Neuronal stem cell (in vitro differentiated cells): Measurements from ENCODE around the gene VOPP1.

Experiments used
- DNase-seq: peaks from one replicate; pipeline ENCODE4 v3.0.0-alpha.2; 2013; ENCODE audit warnings: low spot score
- H2AFZ ChIP-seq: one replicate; pipeline ENCODE4 v1.6.1; 2013; ENCODE audit warnings: mild to moderate bottlenecking, low read length, inconsistent platforms
- H2AK5ac ChIP-seq: 2 replicates; pipeline ENCODE4 v1.6.1; 2013; ENCODE audit warnings: low read depth, mild to moderate bottlenecking, inconsistent platforms, low read length, moderate library complexity, mixed read lengths
- H2BK120ac ChIP-seq: 2 replicates; pipeline ENCODE4 v1.6.1; 2013; ENCODE audit warnings: low read depth, mild to moderate bottlenecking, inconsistent platforms, low read length, moderate library complexity, mixed read lengths
- H2BK12ac ChIP-seq: one replicate; pipeline ENCODE4 v1.6.1; 2013; ENCODE audit warnings: low read length, inconsistent platforms
- H2BK15ac ChIP-seq: 2 replicates; pipeline ENCODE4 v1.6.1; 2013; ENCODE audit warnings: mild to moderate bottlenecking, low read length, inconsistent platforms, mixed read lengths
- H2BK5ac ChIP-seq: one replicate; pipeline ENCODE4 v1.6.1; 2013; ENCODE audit warnings: inconsistent platforms, mild to moderate bottlenecking, low read length, moderate library complexity
- H3K14ac ChIP-seq: one replicate; pipeline ENCODE4 v1.6.1; 2013; ENCODE audit warnings: low read length, inconsistent platforms
- H3K18ac ChIP-seq: 2 replicates; pipeline ENCODE4 v1.6.1; 2013; ENCODE audit warnings: low read length, inconsistent platforms
- H3K23ac ChIP-seq: 2 replicates; pipeline ENCODE4 v1.6.1; 2013; ENCODE audit warnings: low read depth, mild to moderate bottlenecking, mixed read lengths, low read length, inconsistent platforms; ENCODE audit not compliant: poor library complexity
- H3K27ac ChIP-seq: replicated peaks from 3 replicates; pipeline ENCODE4 v1.5.1; 2013; ENCODE audit warnings: low read length, inconsistent platforms
- H3K27me3 ChIP-seq, 3 experiments: 2 replicates each; pipeline ENCODE4 v1.6.1; 2013; ENCODE audit warnings: low read length in 3 of 3, mild to moderate bottlenecking in 2 of 3, inconsistent platforms in 1 of 3, low read depth in 1 of 3, mixed read lengths in 1 of 3, moderate library complexity in 1 of 3; ENCODE audit not compliant: control insufficient read depth in 3 of 3, insufficient read depth in 3 of 3
- H3K36me3 ChIP-seq, 2 donors: replicated peaks in 1 of 2; 2 replicates each; pipeline ENCODE4 v1.6.1; 2013; ENCODE audit warnings: low read length in 2 of 2; ENCODE audit not compliant: control insufficient read depth in 2 of 2, insufficient read depth in 2 of 2
- H3K4ac ChIP-seq: 2 replicates; pipeline ENCODE4 v1.6.1; 2013; ENCODE audit warnings: inconsistent platforms, mild to moderate bottlenecking, low read length, moderate library complexity
- H3K4me1 ChIP-seq, 2 donors: 1 replicate in 1 of 2; 2 replicates in 1 of 2; pipeline ENCODE4 v1.6.1; 2013; ENCODE audit warnings: low read length in 2 of 2, low read depth in 1 of 2; ENCODE audit not compliant: control insufficient read depth in 2 of 2, insufficient read depth in 1 of 2
- H3K4me2 ChIP-seq: one replicate; pipeline ENCODE4 v1.6.1; 2013; ENCODE audit warnings: mild to moderate bottlenecking, low read length, inconsistent platforms; ENCODE audit not compliant: insufficient read depth, poor library complexity, severe bottlenecking
- H3K4me3 ChIP-seq, 2 donors: 2 replicates each; pipeline ENCODE4 v1.5.1; 2013; ENCODE audit warnings: low read length in 2 of 2, mild to moderate bottlenecking in 2 of 2, inconsistent platforms in 1 of 2, moderate library complexity in 1 of 2
- H3K79me1 ChIP-seq: one replicate; pipeline ENCODE4 v1.6.1; 2013; ENCODE audit warnings: low read depth, mild to moderate bottlenecking, inconsistent platforms, low read length, moderate library complexity
- H3K9ac ChIP-seq: one replicate; pipeline ENCODE4 v1.6.1; 2013; ENCODE audit warnings: mild to moderate bottlenecking, low read depth, low read length, inconsistent platforms; ENCODE audit not compliant: poor library complexity
- H3K9me3 ChIP-seq, 2 donors: replicated peaks in 1 of 2; 2 replicates each; pipeline versions ENCODE3 to v1.6.1; 2013; ENCODE audit warnings: low read length in 2 of 2, mild to moderate bottlenecking in 2 of 2, inconsistent platforms in 1 of 2, low read depth in 1 of 2, mixed read lengths in 1 of 2, moderate library complexity in 1 of 2; ENCODE audit not compliant: control insufficient read depth in 2 of 2, insufficient read depth in 1 of 2
- H4K8ac ChIP-seq: one replicate; pipeline ENCODE4 v1.6.1; 2013; ENCODE audit warnings: low read depth, mild to moderate bottlenecking, inconsistent platforms, low read length, moderate library complexity
- H4K91ac ChIP-seq: one replicate; pipeline ENCODE4 v1.6.1; 2013; ENCODE audit warnings: low read length, low read depth, mild to moderate bottlenecking, inconsistent platforms; ENCODE audit not compliant: poor library complexity
- WGBS, 2 donors: extraction: QIAGEN DNeasy Blood & Tissue Kit; methylation state at CpG; one replicate each; pipeline ENCODE4 v1.1.7; 2013; ENCODE audit warnings: missing lambda C conversion rate in 2 of 2, mixed read lengths in 1 of 2; ENCODE audit not compliant: insufficient read length in 2 of 2, insufficient replicate concordance in 1 of 2; ENCODE audit errors: extremely low coverage in 2 of 2; 5-methylcytosine and 5-hydroxymethylcytosine counted together

Gene VOPP1

DNA sequence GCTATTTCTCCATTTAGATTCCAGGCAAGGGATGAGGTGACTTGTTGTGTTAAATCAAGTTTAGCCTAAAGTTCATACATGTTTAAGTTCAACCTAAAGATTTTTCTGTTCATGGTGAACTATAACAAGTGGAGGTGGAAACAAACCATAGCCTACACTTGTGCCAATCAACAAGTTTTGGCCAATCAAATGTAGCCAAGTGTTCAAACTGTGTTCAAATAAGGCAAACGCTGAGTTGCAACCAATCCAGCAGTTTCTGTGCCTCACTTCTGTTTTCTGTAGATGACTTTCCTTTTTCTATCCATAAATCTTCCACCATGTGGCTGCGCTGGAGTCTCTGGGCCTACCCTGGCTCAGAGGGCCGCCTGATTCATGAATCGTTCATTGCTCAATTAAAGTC lies 4.5 kb upstream of the VOPP1 start:
- Histone ChIP-seq H3K27ac (no peak overlapping the region), H2AFZ (no peak overlapping the region), H2BK5ac (no peak overlapping the region), H3K18ac (no peak overlapping the region), H3K36me3 (no peaks in the 10 kb centered on the region), H3K4ac (no peak overlapping the region), H3K4me2 (no peak overlapping the region), H3K4me3 (no peak overlapping the region), H3K4me1 (peaks cover 4 to 16% of the 10 kb centered on the region in 2 donors), H2BK15ac (no peak overlapping the region), H3K23ac (no peak overlapping the region), H2BK120ac (no peak overlapping the region), H2AK5ac (no peak overlapping the region), H3K9me3 (no peaks in the 10 kb centered on the region), H3K27me3 (peaks cover 2 to 18% (median 17%) of the 10 kb centered on the region in 3 experiments), H3K14ac (no peak overlapping the region), H2BK12ac (no peak overlapping the region), H3K9ac (no peak overlapping the region), H4K8ac (no peak overlapping the region), H4K91ac (no peak overlapping the region), H3K79me1 (no peaks in the 10 kb centered on the region)
- DNase-seq, result no peak
- no CpG with 5 or more reads among the region's 4 CpGs for WGBS, 2 donors

- H2BK12ac ChIP-seq, result no peak overlapping the region
Measured at GRCh38 chr7:55575733-55576132, 3.4 kb upstream of the VOPP1 start.

DNA sequence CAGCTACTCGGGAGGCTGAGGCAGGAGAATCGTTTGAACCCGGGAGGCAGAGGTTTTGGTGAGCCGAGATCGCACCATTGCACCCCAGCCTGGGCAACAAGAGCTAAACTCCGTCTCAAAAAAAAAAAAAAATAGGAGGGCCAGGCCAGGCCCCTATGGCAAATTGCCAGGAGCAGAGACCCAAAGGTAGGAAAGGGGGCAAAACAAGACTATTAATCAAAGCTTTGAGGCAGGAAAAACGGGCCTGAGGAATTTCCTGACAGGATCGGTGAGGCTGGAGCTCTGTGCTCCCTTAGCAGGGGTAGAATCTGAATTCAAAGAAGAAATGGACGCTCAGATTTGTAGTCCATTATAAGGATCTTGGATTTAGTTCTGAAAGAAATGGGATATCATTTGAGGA lies 2.8 kb upstream of the VOPP1 start:
- H2BK15ac ChIP-seq, result no peak overlapping the region
- H3K23ac ChIP-seq, result no peak overlapping the region
- no peaks in the 10 kb centered on the region for H3K79me1 ChIP-seq
- H2BK12ac ChIP-seq, result no peak overlapping the region
- H3K4me2 ChIP-seq, result no peak overlapping the region
- H3K18ac ChIP-seq, result no peak overlapping the region
- H3K4ac ChIP-seq, result no peak overlapping the region
- peaks cover 4 to 16% of the 10 kb centered on the region in 2 donors for H3K4me1 ChIP-seq
- no peak overlapping the region for H3K27ac ChIP-seq
- no peak overlapping the region for H4K8ac ChIP-seq
- no peak overlapping the region for H2BK120ac ChIP-seq
- no peak for DNase-seq
- no peak overlapping the region for H3K4me3 ChIP-seq
- no peaks in the 10 kb centered on the region for H3K9me3 ChIP-seq
- H2BK5ac ChIP-seq, result no peak overlapping the region
- no peak overlapping the region for H2AFZ ChIP-seq
- no peak overlapping the region for H2AK5ac ChIP-seq
- H3K27me3 ChIP-seq, result peaks cover 2 to 18% (median 17%) of the 10 kb centered on the region in 3 experiments
- no peak overlapping the region for H4K91ac ChIP-seq
- no peak overlapping the region for H3K9ac ChIP-seq
- WGBS, 2 donors, result no CpG with 5 or more reads among the region's 9 CpGs
- no peak overlapping the region for H3K14ac ChIP-seq
- no peaks in the 10 kb centered on the region for H3K36me3 ChIP-seq

More at GRCh38 chr7:55575733-55576132, 3.4 kb upstream of the VOPP1 start:
- Histone ChIP-seq H3K18ac (no peak overlapping the region), H3K27ac (no peak overlapping the region), H4K8ac (no peak overlapping the region), H3K79me1 (no peaks in the 10 kb centered on the region), H3K4me1 (peaks cover 4 to 16% of the 10 kb centered on the region in 2 donors), H2AK5ac (no peak overlapping the region), H2BK15ac (no peak overlapping the region), H3K23ac (no peak overlapping the region), H3K27me3 (peaks cover 2 to 18% (median 17%) of the 10 kb centered on the region in 3 experiments), H3K4me3 (no peak overlapping the region), H3K9ac (no peak overlapping the region), H3K36me3 (no peaks in the 10 kb centered on the region), H3K4me2 (no peak overlapping the region), H4K91ac (no peak overlapping the region), H3K4ac (no peak overlapping the region), H3K14ac (no peak overlapping the region), H3K9me3 (no peaks in the 10 kb centered on the region), H2AFZ (no peak overlapping the region), H2BK5ac (no peak overlapping the region), H2BK120ac (no peak overlapping the region)
- no peak for DNase-seq
- no CpG with 5 or more reads among the region's 4 CpGs for WGBS, 2 donors

DNA sequence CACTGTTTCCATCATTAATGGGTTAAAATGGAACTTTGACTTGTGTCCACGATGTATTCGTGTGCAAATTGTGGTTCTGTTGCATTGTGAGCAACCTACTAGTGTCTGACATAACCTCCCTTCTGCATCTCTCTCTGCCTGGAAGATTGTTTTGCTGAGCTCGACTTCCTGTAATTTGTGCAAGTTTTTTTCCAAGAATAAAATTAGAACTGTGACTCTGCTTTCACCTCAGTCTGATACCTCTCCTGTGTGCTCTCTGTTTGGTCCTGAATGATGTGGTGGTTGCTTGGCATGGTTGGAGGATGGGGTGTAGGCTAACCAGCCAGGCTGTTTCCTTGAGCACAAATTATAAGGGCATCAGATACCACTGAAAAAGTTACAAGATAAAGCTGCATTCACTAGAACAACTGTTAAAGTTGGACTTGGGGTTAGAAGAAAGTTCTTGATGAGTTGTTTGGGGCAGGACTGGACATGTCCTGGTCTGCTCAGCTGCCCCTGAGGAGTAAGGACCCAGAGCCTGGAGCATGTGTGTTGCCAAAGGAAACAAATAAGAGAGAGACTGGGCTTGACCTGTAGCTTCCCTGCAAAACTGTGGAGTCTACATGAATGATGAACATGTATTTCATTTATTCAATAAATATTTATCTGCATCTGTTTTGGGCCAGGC lies 1.9 kb upstream of the VOPP1 start:
- H3K9me3 ChIP-seq, result no peaks in the 10 kb centered on the region
- WGBS, 2 donors, result no CpG with 5 or more reads among the region's 3 CpGs
- H3K18ac ChIP-seq, result no peak overlapping the region
- peaks cover 5 to 21% of the 10 kb centered on the region in 2 donors for H3K4me1 ChIP-seq
- H2AK5ac ChIP-seq, result no peak overlapping the region
- no peak overlapping the region for H3K4ac ChIP-seq
- no peak overlapping the region for H2BK120ac ChIP-seq
- H4K91ac ChIP-seq, result no peak overlapping the region
- H3K79me1 ChIP-seq, result no peaks in the 10 kb centered on the region
- no peak overlapping the region for H3K9ac ChIP-seq
- H3K14ac ChIP-seq, result no peak overlapping the region
- no peak overlapping the region for H4K8ac ChIP-seq
- no peak overlapping the region for H3K27ac ChIP-seq
- DNase-seq, result no peak
- peak overlapping the region; percentile 27 for H2AFZ ChIP-seq
- H2BK15ac ChIP-seq, result no peak overlapping the region
- no peak overlapping the region for H3K4me2 ChIP-seq
- no peak overlapping the region for H2BK5ac ChIP-seq
- no peak overlapping the region for H3K23ac ChIP-seq
- peaks cover 2 to 18% (median 17%) of the 10 kb centered on the region in 3 experiments for H3K27me3 ChIP-seq
- H3K4me3 ChIP-seq, result no peak overlapping the region
- no peak overlapping the region for H2BK12ac ChIP-seq
- H3K36me3 ChIP-seq, result no peaks in the 10 kb centered on the region
